Measurements from ENCODE around the gene FOXP2. TPM values are rescaled to one million over a fixed set of nuclear protein-coding genes. Genes with fewer than 3 reads are reported as not detected.

Gene FOXP2
- total RNA-seq, 2 experiments from 2014 or later, result not detected

- Mint-ChIP-seq H3K9me3 (no peaks in the 10 kb centered on the region), H3K27me3 (no peaks in the 10 kb centered on the region), H3K4me1 (no peaks in the 10 kb centered on the region), H3K36me3 (no peaks in the 10 kb centered on the region), H3K27ac (no peak overlapping the region), H3K4me3 (no peak overlapping the region)
- POLR2A ChIA-PET, result no interaction called here
- no peak for ATAC-seq (ENCODE audit: low read depth)
- DNase-seq, result no peak
These were observed 257.0 kb downstream of the FOXP2 start for GRCh38 chr7:114671563-114672123.

DNA sequence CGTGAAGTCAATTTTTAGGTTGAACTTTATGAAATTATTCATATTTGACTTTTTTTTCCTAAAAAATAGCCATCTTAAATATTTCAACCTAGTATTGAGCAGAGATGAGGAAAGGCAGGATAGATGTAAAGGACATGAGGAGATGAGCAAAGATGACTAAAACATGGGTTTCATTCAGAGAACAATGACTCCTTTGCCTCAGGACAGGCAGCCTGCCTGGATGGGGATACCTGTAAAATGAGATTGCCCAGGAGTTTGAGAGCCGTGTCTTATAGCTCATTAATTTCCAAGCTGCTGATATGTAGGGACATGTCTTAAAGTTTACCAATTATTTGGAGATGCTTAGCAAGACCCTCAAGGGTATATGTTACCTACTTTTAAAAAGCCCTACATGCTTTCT is 263.5 kb downstream of the FOXP2 start:
- no peak for ATAC-seq (ENCODE audit: low read depth)
- no peaks in the 10 kb centered on the region for H3K27me3 Mint-ChIP-seq
- H3K9me3 Mint-ChIP-seq, result no peaks in the 10 kb centered on the region
- H3K4me3 Mint-ChIP-seq, result no peak overlapping the region
- H3K27ac Mint-ChIP-seq, result no peak overlapping the region
- no peaks in the 10 kb centered on the region for H3K4me1 Mint-ChIP-seq
- H3K36me3 Mint-ChIP-seq, result no peaks in the 10 kb centered on the region
- DNase-seq, result no peak
- POLR2A ChIA-PET, result no interaction called here

- ATAC-seq (ENCODE audit: low read depth), result no peak
- H3K27ac Mint-ChIP-seq, result no peak overlapping the region
- no peaks in the 10 kb centered on the region for H3K9me3 Mint-ChIP-seq
These were observed 272.6 kb downstream of the FOXP2 start for GRCh38 chr7:114687238-114687637.

GRCh38 chr7:114688443-114689055 is 273.9 kb downstream of the FOXP2 start:
- ATAC-seq (ENCODE audit: low read depth), result no peak
- no peaks in the 10 kb centered on the region for H3K9me3 Mint-ChIP-seq
- H3K4me1 Mint-ChIP-seq, result no peaks in the 10 kb centered on the region
- H3K27ac Mint-ChIP-seq, result no peak overlapping the region
- H3K36me3 Mint-ChIP-seq, result no peaks in the 10 kb centered on the region
- H3K27me3 Mint-ChIP-seq, result no peaks in the 10 kb centered on the region
- no peak for DNase-seq
- H3K4me3 Mint-ChIP-seq, result no peak overlapping the region
- POLR2A ChIA-PET, result no interaction called here

More at GRCh38 chr7:114687238-114687637, 272.6 kb downstream of the FOXP2 start:
- Mint-ChIP-seq H3K27me3 (no peaks in the 10 kb centered on the region), H3K36me3 (no peaks in the 10 kb centered on the region), H3K4me3 (no peak overlapping the region), H3K4me1 (no peaks in the 10 kb centered on the region)
- POLR2A ChIA-PET, result no interaction called here
- DNase-seq, result no peak

- Mint-ChIP-seq H3K4me3 (no peak overlapping the region), H3K27ac (no peak overlapping the region), H3K4me1 (no peaks in the 10 kb centered on the region), H3K36me3 (no peaks in the 10 kb centered on the region), H3K27me3 (no peaks in the 10 kb centered on the region), H3K9me3 (no peaks in the 10 kb centered on the region)
- no peak for ATAC-seq (ENCODE audit: low read depth)
- no peak for DNase-seq
- POLR2A ChIA-PET, result no interaction called here
These were observed 274.8 kb downstream of the FOXP2 start for GRCh38 chr7:114689406-114689805.

- DNase-seq (no peak), ATAC-seq (ENCODE audit: low read depth) (no peak)
- H3K27me3 Mint-ChIP-seq, result no peaks in the 10 kb centered on the region
- H3K27ac Mint-ChIP-seq, result no peak overlapping the region
- no peaks in the 10 kb centered on the region for H3K36me3 Mint-ChIP-seq
- no peak overlapping the region for H3K4me3 Mint-ChIP-seq
- H3K4me1 Mint-ChIP-seq, result no peaks in the 10 kb centered on the region
- no peaks in the 10 kb centered on the region for H3K9me3 Mint-ChIP-seq
- POLR2A ChIA-PET, result no interaction called here
These were observed 277.0 kb downstream of the FOXP2 start for GRCh38 chr7:114691605-114692004.

- no peaks in the 10 kb centered on the region for H3K4me1 Mint-ChIP-seq
- no peak for DNase-seq
- no peak overlapping the region for H3K27ac Mint-ChIP-seq
- no peaks in the 10 kb centered on the region for H3K36me3 Mint-ChIP-seq
- no peak for ATAC-seq (ENCODE audit: low read depth)
- no peak overlapping the region for H3K4me3 Mint-ChIP-seq
- H3K27me3 Mint-ChIP-seq, result no peaks in the 10 kb centered on the region
- H3K9me3 Mint-ChIP-seq, result no peaks in the 10 kb centered on the region
- POLR2A ChIA-PET, result no interaction called here
These were observed 280.6 kb downstream of the FOXP2 start for GRCh38 chr7:114695182-114695581.

GRCh38 chr7:114700247-114700928 is 285.8 kb downstream of the FOXP2 start:
- no peaks in the 10 kb centered on the region for H3K4me1 Mint-ChIP-seq
- H3K36me3 Mint-ChIP-seq, result no peaks in the 10 kb centered on the region
- H3K27me3 Mint-ChIP-seq, result no peaks in the 10 kb centered on the region
- no peak for DNase-seq
- ATAC-seq (ENCODE audit: low read depth), result no peak
- no peak overlapping the region for H3K27ac Mint-ChIP-seq
- H3K9me3 Mint-ChIP-seq, result no peaks in the 10 kb centered on the region
- POLR2A ChIA-PET, result no interaction called here
- H3K4me3 Mint-ChIP-seq, result no peak overlapping the region

DNA sequence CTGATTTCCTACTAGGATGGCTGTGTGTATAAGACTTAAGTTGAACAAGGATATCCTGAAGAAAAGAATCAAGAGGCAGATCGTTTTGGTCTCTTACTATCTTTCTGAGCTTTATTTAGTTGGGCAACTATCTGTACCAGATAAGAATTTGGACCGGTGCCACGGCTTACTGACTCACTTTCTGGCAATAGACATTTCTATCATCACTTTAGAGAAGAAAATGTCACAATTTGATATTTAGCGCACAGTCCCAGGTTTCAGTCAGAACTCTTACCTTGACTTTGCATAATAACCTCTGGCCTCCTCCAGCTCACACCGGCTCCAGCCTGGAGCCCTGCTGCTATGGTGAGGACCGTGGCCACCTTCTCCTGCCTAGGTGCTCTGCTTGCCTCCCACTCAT is 289.1 kb downstream of the FOXP2 start:
- H3K27me3 Mint-ChIP-seq, result peaks cover under 1% of the 10 kb centered on the region
- DNase-seq, result no peak
- H3K27ac Mint-ChIP-seq, result no peak overlapping the region
- no peaks in the 10 kb centered on the region for H3K36me3 Mint-ChIP-seq
- no peak overlapping the region for H3K4me3 Mint-ChIP-seq
- no peaks in the 10 kb centered on the region for H3K4me1 Mint-ChIP-seq
- POLR2A ChIA-PET, result interaction anchor here (0.5 kb wide), 1 partner anchor 26 kb away, joined by 3 read pairs; no protein-coding TSS in a partner anchor
- no peak for ATAC-seq (ENCODE audit: low read depth)
- H3K9me3 Mint-ChIP-seq, result no peaks in the 10 kb centered on the region

DNA sequence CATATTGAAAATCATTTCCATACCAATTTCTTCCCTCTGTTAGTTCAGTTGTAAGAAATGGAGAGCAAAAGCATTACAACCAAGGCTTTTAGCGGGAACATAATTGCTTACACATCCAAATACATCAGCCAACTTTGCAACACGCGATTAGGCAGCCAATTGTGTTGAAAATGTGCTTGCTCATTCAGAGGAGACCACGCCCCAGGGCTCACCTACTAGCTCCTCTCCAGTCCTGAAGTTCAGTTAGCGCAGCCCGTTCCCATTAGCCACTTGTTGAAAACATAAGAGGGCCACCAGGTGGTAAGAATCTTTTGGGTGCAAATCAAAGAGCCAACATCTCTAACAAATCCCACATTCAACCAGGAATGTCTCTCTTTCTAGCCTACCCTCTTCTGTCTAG is 294.0 kb downstream of the FOXP2 start:
- no peaks in the 10 kb centered on the region for H3K9me3 Mint-ChIP-seq
- no peaks in the 10 kb centered on the region for H3K36me3 Mint-ChIP-seq
- POLR2A ChIA-PET, result no interaction called here
- no peaks in the 10 kb centered on the region for H3K4me1 Mint-ChIP-seq
- H3K4me3 Mint-ChIP-seq, result no peak overlapping the region
- peaks cover 2% of the 10 kb centered on the region for H3K27me3 Mint-ChIP-seq
- ATAC-seq (ENCODE audit: low read depth), result no peak
- no peak overlapping the region for H3K27ac Mint-ChIP-seq
- no peak for DNase-seq

- H3K4me3 Mint-ChIP-seq, result no peak overlapping the region
- no peaks in the 10 kb centered on the region for H3K9me3 Mint-ChIP-seq
- POLR2A ChIA-PET, result no interaction called here
- ATAC-seq (ENCODE audit: low read depth) (no peak), DNase-seq (no peak)
- peaks cover 2% of the 10 kb centered on the region for H3K27me3 Mint-ChIP-seq
- no peaks in the 10 kb centered on the region for H3K36me3 Mint-ChIP-seq
- H3K27ac Mint-ChIP-seq, result no peak overlapping the region
- no peaks in the 10 kb centered on the region for H3K4me1 Mint-ChIP-seq
These were observed 295.9 kb downstream of the FOXP2 start for GRCh38 chr7:114710499-114710898.

DNA sequence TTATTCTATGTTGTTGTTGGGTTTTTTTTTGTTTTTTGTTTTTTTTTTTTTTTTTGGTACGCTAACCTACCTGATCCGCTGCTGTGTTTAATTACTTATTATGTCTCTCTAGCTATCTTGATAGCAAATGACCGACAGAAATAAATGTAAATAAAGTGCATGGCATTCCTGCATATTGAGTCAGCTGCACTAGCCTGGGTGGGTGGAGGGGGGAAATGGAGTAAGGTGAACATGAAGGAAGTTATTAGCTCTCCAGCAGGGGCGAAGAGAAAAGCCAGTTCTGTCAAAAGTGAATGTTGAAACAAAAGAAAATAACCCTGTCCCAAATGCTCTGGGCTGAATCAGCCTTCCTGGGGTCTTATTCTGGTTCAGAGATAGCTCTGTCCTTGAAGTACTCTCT is 296.6 kb downstream of the FOXP2 start:
- DNase-seq, result no peak
- Mint-ChIP-seq H3K27me3 (peaks cover 2% of the 10 kb centered on the region), H3K9me3 (no peaks in the 10 kb centered on the region), H3K27ac (no peak overlapping the region), H3K4me1 (no peaks in the 10 kb centered on the region), H3K4me3 (no peak overlapping the region), H3K36me3 (no peaks in the 10 kb centered on the region)
- no peak for ATAC-seq (ENCODE audit: low read depth)
- POLR2A ChIA-PET, result interaction anchor here (0.6 kb wide), 1 partner anchor 16 kb away, joined by 9 read pairs; no protein-coding TSS in a partner anchor

DNA sequence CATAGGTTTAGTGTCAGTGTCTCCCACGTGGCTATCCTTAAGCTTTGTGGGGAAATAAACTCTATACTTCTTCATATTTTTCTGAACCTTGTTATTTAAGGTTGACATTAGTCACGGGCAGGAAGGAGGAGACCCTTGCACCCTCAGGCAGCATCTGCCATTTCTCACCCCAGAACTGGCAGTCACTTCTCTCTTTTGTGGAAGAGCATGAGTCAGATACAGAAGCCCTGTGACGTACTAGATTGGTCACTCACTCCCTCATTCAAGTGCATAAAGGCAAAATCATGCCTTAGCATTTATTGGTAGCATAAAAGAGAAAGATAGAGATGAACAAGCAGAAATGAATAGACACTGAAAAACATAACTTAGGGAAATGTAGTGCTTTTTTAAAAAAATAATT is 301.3 kb downstream of the FOXP2 start:
- Mint-ChIP-seq H3K27ac (no peak overlapping the region), H3K4me3 (no peak overlapping the region), H3K4me1 (no peaks in the 10 kb centered on the region), H3K9me3 (no peaks in the 10 kb centered on the region), H3K36me3 (no peaks in the 10 kb centered on the region), H3K27me3 (no peaks in the 10 kb centered on the region)
- DNase-seq (no peak), ATAC-seq (ENCODE audit: low read depth) (no peak)
- POLR2A ChIA-PET, result no interaction called here

GRCh38 chr7:114718861-114719260 is 304.2 kb downstream of the FOXP2 start:
- Mint-ChIP-seq H3K36me3 (no peaks in the 10 kb centered on the region), H3K9me3 (no peaks in the 10 kb centered on the region), H3K27ac (no peak overlapping the region), H3K4me1 (no peaks in the 10 kb centered on the region), H3K4me3 (no peak overlapping the region), H3K27me3 (no peaks in the 10 kb centered on the region)
- DNase-seq (no peak), ATAC-seq (ENCODE audit: low read depth) (no peak)
- POLR2A ChIA-PET, result no interaction called here
